IPS-11a (cell line): Measurements from ENCODE around the gene NME4.

Source experiments
- H3K4me3 ChIP-seq: one replicate; pipeline ENCODE4 v1.5.1; 2013; ENCODE audit warnings: low read depth, low read length, control low read depth

Gene NME4

GRCh38 chr16:425082-425718 is 28.2 kb downstream of the NME4 start, which contains the start of gene RAB11FIP3:
Gene RAB11FIP3, plus strand, starts transcription at chr16:425649. Its CDS starts 358 bp downstream, at chr16:426007.
- H3K4me3 ChIP-seq: peak within 1 kb of the TSS; percentile 70

- H3K4me3 ChIP-seq: peak overlapping the region; percentile 70
These were observed 28.7 kb downstream of the NME4 start for GRCh38 chr16:425740-426114.

DNA sequence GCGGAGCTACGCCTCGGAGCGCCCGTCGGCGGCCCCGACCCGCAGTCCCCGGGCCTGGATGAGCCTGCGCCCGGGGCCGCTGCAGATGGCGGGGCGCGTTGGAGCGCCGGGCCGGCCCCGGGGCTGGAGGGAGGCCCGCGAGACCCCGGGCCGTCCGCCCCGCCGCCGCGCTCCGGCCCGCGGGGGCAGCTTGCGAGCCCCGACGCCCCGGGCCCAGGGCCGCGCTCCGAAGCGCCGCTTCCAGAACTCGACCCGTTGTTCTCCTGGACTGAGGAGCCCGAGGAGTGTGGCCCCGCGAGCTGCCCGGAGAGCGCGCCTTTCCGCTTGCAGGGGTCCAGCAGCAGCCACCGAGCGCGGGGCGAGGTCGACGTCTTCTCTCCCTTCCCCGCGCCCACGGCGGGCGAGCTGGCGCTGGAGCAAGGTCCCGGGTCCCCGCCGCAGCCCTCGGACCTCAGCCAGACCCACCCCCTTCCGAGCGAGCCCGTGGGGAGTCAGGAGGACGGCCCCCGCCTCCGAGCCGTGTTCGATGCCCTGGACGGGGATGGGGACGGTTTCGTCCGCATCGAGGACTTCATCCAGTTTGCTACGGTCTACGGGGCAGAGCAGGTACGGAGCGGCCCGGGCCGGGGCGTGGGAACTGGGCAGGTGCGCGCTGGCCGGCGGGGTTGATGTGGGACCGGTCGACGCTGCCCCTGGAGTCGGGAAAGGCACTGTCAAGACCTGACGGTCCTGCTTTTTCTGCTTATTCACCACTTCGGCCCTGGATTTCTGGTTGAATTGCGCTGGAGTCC is 29.3 kb downstream of the NME4 start:
- H3K4me3 ChIP-seq: peak overlapping the region; percentile 70

DNA sequence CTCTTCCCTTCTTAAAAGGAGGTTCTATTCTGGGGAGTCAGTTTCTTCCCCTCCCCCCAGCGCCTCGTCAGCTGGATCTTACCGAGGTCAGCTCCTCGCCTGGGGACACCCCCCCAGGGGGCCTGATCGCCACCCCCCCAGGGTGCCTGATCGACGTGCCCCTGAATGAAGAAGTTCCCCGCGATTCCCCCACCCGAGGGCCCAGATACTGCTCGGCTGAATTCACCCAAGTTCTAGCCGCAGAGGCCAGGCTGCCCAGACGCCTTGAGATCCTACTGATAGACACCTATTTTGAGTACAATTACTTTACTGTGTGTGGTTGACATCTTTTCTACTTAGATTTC is 29.9 kb downstream of the NME4 start:
- peak overlapping the region; percentile 70 for H3K4me3 ChIP-seq

DNA sequence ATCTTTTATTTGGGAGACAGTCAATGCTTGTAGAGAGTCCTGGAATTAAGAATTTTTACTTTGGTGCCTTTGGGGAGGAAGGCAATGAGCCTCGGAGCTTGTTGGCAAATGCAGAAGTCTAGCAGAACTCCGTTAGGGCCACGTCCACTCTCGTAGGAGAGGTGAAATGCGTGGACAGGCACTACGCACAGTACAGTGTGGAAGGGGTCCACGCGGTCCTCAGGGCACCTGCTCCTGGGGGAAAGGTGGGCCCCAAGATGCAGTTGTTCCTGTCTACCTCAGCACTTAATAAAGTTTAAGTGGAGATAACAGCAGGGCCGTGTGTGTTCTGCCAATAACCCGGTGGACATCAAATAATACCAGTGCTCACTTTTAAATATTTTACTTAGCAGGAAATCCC is 30.3 kb downstream of the NME4 start:
- H3K4me3 ChIP-seq: peak overlapping the region; percentile 4

GRCh38 chr16:430904-431303 is 33.9 kb downstream of the NME4 start:
- no peak overlapping the region for H3K4me3 ChIP-seq

DNA sequence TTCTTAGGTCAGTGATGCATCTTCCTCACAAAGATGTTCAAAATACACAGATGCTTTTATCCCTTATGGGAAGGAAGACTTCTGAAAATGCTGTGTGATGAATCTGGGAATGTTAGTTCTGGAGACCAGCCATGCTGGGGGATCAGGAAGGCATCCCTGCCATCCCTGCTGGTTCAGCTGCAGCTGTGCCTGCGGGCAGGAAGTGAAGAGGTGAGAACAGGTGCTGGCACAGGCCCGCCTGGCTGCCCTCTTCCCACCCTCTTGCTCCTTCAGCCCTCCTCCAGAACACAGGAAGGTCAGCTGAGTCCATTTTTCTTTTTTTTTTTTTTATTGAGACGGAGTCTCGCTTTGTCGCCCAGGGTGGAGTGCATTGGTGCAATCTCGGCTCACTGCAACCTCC is 43.6 kb downstream of the NME4 start:
- no peak overlapping the region for H3K4me3 ChIP-seq

GRCh38 chr16:441447-441846 is 44.4 kb downstream of the NME4 start:
- H3K4me3 ChIP-seq: no peak overlapping the region

- H3K4me3 ChIP-seq: no peak overlapping the region
These were observed 46.0 kb downstream of the NME4 start for GRCh38 chr16:442976-443375.

GRCh38 chr16:444027-444426 is 47.0 kb downstream of the NME4 start:
- no peak overlapping the region for H3K4me3 ChIP-seq

- no peak overlapping the region for H3K4me3 ChIP-seq
These were observed 48.6 kb downstream of the NME4 start for GRCh38 chr16:445566-445965.
